Measurements from ENCODE around the gene CYP2R1.

CYP2R1 gene

DNA sequence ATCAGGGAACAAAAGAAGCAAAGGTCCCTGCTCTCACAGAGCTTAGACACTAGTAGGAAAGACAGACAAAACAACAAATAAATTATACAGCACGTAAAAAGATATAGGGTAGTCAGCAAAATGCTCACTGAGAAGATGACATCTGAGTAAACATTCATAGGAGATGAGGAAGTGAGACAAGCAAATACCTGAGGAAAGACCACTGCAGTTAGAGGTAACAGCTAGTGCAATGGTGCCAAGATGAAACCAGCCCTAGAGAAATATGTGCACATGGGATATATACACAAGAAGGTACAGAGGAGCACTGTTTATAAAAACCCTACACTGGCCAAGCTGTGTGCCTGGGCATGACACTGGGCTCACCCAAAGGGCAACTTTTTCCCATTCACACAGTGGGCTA is 9.8 kb downstream of the CYP2R1 start:
- Histone ChIP-seq H3K27ac (ENCODE audit: low read depth, low read length) (no peak overlapping the region), H3K79me2 (ENCODE audit: control insufficient read depth, low read length) (peaks cover 10% of the 10 kb centered on the region; the same call in 1 of the 2 replicates), H4K20me1 (ENCODE audit: control insufficient read depth, insufficient read depth, low read depth, low read length) (no peaks in the 10 kb centered on the region), H3K36me3 (ENCODE audit: control insufficient read depth, low read length) (peaks cover 58% of the 10 kb centered on the region), H3K9me3 (ENCODE audit: control insufficient read depth, insufficient read depth, low read length) (no peaks in the 10 kb centered on the region), H3K4me3 (ENCODE audit: low read length) (no peak overlapping the region), H3K4me2 (ENCODE audit: low read length) (no peak overlapping the region), H3K27me3 (ENCODE audit: control insufficient read depth, low read length) (no peaks in the 10 kb centered on the region), H3K4me1 (ENCODE audit: control insufficient read depth, low read length) (peaks cover 9% of the 10 kb centered on the region), H3F3A (ENCODE audit: control insufficient read depth, insufficient read depth) (no peaks in the 10 kb centered on the region; the same call in 1 of the 2 replicates), H3K9me2 (replicated peaks; ENCODE audit: control insufficient read depth, low read length) (no peaks in the 10 kb centered on the region)
- TF ChIP-seq EZH2phosphoT487 (IDR thresholded peaks at IDR 0.05; ENCODE audit: borderline replicate concordance, low read length): no peak
- TF ChIP-seq, protein P1, sequence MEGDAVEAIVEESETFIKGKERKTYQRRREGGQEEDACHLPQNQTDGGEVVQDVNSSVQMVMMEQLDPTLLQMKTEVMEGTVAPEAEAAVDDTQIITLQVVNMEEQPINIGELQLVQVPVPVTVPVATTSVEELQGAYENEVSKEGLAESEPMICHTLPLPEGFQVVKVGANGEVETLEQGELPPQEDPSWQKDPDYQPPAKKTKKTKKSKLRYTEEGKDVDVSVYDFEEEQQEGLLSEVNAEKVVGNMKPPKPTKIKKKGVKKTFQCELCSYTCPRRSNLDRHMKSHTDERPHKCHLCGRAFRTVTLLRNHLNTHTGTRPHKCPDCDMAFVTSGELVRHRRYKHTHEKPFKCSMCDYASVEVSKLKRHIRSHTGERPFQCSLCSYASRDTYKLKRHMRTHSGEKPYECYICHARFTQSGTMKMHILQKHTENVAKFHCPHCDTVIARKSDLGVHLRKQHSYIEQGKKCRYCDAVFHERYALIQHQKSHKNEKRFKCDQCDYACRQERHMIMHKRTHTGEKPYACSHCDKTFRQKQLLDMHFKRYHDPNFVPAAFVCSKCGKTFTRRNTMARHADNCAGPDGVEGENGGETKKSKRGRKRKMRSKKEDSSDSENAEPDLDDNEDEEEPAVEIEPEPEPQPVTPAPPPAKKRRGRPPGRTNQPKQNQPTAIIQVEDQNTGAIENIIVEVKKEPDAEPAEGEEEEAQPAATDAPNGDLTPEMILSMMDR (IDR thresholded peaks at IDR 0.05; ENCODE audit: low read depth, low read length, poor library complexity, severe bottlenecking): no peak

DNA sequence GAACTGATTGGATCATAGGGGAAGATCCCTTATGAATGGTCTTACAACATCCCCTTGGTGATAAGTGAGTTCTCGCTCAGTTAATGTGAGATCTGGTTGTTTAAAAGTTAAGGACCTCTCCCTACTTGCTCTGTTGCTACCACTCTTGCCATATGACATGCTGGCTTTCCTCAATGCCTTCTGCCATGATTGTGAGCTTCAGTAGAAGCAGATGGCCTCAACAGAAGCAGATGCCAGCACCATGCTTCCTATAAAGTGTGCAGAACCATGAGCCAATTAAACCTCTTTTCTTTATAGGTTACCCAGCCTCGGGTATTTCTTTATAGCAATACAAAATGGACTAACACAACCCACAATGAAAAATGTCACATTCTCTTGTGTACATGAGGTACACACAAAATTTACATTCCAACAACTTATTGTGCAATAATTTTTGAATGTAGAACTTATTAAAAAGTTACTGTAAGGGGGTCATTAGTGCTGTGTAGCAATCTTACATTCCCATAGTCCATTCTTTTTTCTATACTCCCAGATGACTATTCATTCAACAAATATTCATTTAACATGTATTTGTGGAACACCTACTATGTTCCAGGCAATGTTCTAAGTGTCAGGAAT is 10.3 kb downstream of the CYP2R1 start:
- Histone ChIP-seq H3K36me3 (ENCODE audit: control insufficient read depth, low read length) (peaks cover 60% of the 10 kb centered on the region), H3K4me3 (ENCODE audit: low read length) (no peak overlapping the region), H3K27me3 (ENCODE audit: control insufficient read depth, low read length) (no peaks in the 10 kb centered on the region), H4K20me1 (ENCODE audit: control insufficient read depth, insufficient read depth, low read depth, low read length) (no peaks in the 10 kb centered on the region), H3K4me2 (ENCODE audit: low read length) (no peak overlapping the region), H3K9me3 (ENCODE audit: control insufficient read depth, insufficient read depth, low read length) (no peaks in the 10 kb centered on the region), H3F3A (ENCODE audit: control insufficient read depth, insufficient read depth) (no peaks in the 10 kb centered on the region; the same call in 1 of the 2 replicates), H3K79me2 (ENCODE audit: control insufficient read depth, low read length) (peaks cover 8% of the 10 kb centered on the region; the same call in 1 of the 2 replicates), H3K4me1 (ENCODE audit: control insufficient read depth, low read length) (peaks cover 9% of the 10 kb centered on the region), H3K9me2 (replicated peaks; ENCODE audit: control insufficient read depth, low read length) (no peaks in the 10 kb centered on the region), H3K27ac (ENCODE audit: low read depth, low read length) (no peak overlapping the region)
- TF ChIP-seq EZH2phosphoT487 (IDR thresholded peaks at IDR 0.05; ENCODE audit: borderline replicate concordance, low read length): no peak
- TF ChIP-seq, protein P1 (IDR thresholded peaks at IDR 0.05; ENCODE audit: low read depth, low read length, poor library complexity, severe bottlenecking): no peak

DNA sequence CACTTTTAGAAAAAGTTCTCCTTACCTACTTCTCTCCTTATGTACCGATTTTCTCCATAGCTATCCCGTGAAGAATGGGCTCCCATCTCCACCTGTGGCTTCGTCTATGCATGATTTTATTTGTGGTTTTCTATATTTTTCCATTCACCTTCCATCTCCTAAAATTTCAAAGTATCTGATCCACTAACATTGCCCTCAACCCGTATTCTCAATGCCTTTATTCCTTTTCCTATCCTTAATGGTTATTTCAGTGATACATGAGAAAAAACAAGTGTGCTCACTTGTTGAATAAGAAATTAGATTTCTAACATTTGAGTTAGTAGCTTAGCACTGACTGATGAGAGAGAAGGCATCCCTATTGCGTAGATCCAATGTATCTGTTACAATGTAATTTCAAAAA is 16.9 kb downstream of the CYP2R1 start:
- H3K9me3 ChIP-seq (ENCODE audit: control insufficient read depth, insufficient read depth, low read length): no peaks in the 10 kb centered on the region
- no peaks in the 10 kb centered on the region for H4K20me1 ChIP-seq (ENCODE audit: control insufficient read depth, insufficient read depth, low read depth, low read length)
- H3K27ac ChIP-seq (ENCODE audit: low read depth, low read length): no peak overlapping the region
- H3K27me3 ChIP-seq (ENCODE audit: control insufficient read depth, low read length): no peaks in the 10 kb centered on the region
- H3K4me3 ChIP-seq (ENCODE audit: low read length): no peak overlapping the region
- H3F3A ChIP-seq (ENCODE audit: control insufficient read depth, insufficient read depth): no peaks in the 10 kb centered on the region; the same call in 1 of the 2 replicates
- H3K36me3 ChIP-seq (ENCODE audit: control insufficient read depth, low read length): peaks cover 34% of the 10 kb centered on the region
- no peak overlapping the region for H3K4me2 ChIP-seq (ENCODE audit: low read length)
- no peaks in the 10 kb centered on the region for H3K79me2 ChIP-seq (ENCODE audit: control insufficient read depth, low read length)
- TF ChIP-seq, protein P1 (IDR thresholded peaks at IDR 0.05; ENCODE audit: low read depth, low read length, poor library complexity, severe bottlenecking): no peak
- TF ChIP-seq EZH2phosphoT487 (IDR thresholded peaks at IDR 0.05; ENCODE audit: borderline replicate concordance, low read length): no peak
- peaks cover 9% of the 10 kb centered on the region for H3K4me1 ChIP-seq (ENCODE audit: control insufficient read depth, low read length)
- H3K9me2 ChIP-seq (replicated peaks; ENCODE audit: control insufficient read depth, low read length): no peaks in the 10 kb centered on the region
